ENCODE results near the gene RHOBTB1. TPM values are rescaled to one million over a fixed set of nuclear protein-coding genes. Genes with fewer than 3 reads are reported as not detected.
"Not testable (repeated sequence)": the region's sequence is repeated elsewhere in the genome, so short reads cannot be mapped to it uniquely, and the experiment has no call there.

The RHOBTB1 gene
- total RNA-seq, 4 donors from 2014 or later = 2.8 to 37.9 (median 3.7) TPM

GRCh38 chr10:60977161-60978122 lies 33.5 kb upstream of the RHOBTB1 start:
- H3K27ac ChIP-seq = no peak overlapping the region
- WGBS = 93% methylated on average over 2 of the region's 2 CpGs
- H3K4me3 ChIP-seq = no peak overlapping the region
- H3K9me3 ChIP-seq = no peaks in the 10 kb centered on the region
- no peaks in the 10 kb centered on the region for H3K27me3 ChIP-seq
- no peak for TF ChIP-seq POLR2AphosphoS5 (IDR thresholded peaks at IDR 0.05)
- no peak for TF ChIP-seq EP300 (IDR thresholded peaks at IDR 0.05)
- no peak for TF ChIP-seq CTCF (IDR thresholded peaks at IDR 0.05)
- TF ChIP-seq POLR2A (IDR thresholded peaks at IDR 0.05) = no peak
- no peak for DNase-seq (ENCODE audit: low spot score in 2 of 2)
- no peaks in the 10 kb centered on the region for H3K36me3 ChIP-seq
- H3K4me1 ChIP-seq = no peaks in the 10 kb centered on the region

GRCh38 chr10:60976687-60977086 lies 32.7 kb upstream of the RHOBTB1 start:
- Histone ChIP-seq H3K27me3 (no peaks in the 10 kb centered on the region), H3K9me3 (no peaks in the 10 kb centered on the region), H3K4me3 (no peak overlapping the region), H3K27ac (no peak overlapping the region), H3K4me1 (no peaks in the 10 kb centered on the region), H3K36me3 (no peaks in the 10 kb centered on the region)
- TF ChIP-seq CTCF (IDR thresholded peaks at IDR 0.05) (no peak), POLR2AphosphoS5 (IDR thresholded peaks at IDR 0.05) (no peak), POLR2A (IDR thresholded peaks at IDR 0.05) (no peak)
- 89% methylated on average over 2 of the region's 2 CpGs for WGBS
- DNase-seq (ENCODE audit: low spot score in 2 of 2) = no peak

- Histone ChIP-seq H3K4me1 (no peaks in the 10 kb centered on the region), H3K4me3 (no peak overlapping the region), H3K27ac (no peak overlapping the region), H3K27me3 (no peaks in the 10 kb centered on the region), H3K9me3 (no peaks in the 10 kb centered on the region), H3K36me3 (no peaks in the 10 kb centered on the region)
- WGBS = 92% methylated on average over 1 of the region's 1 CpG
- TF ChIP-seq POLR2AphosphoS5 (IDR thresholded peaks at IDR 0.05) (no peak), POLR2A (IDR thresholded peaks at IDR 0.05) (no peak), CTCF (IDR thresholded peaks at IDR 0.05) (no peak), EP300 (IDR thresholded peaks at IDR 0.05) (no peak)
- DNase-seq (ENCODE audit: low spot score in 2 of 2) = no peak
Measured at GRCh38 chr10:60975716-60976115, 31.7 kb upstream of the RHOBTB1 start.

- no peak for DNase-seq (ENCODE audit: low spot score in 2 of 2)
- Histone ChIP-seq H3K36me3 (no peaks in the 10 kb centered on the region), H3K4me3 (no peak overlapping the region), H3K27ac (no peak overlapping the region), H3K27me3 (no peaks in the 10 kb centered on the region), H3K9me3 (no peaks in the 10 kb centered on the region), H3K4me1 (no peaks in the 10 kb centered on the region)
- TF ChIP-seq POLR2AphosphoS5 (IDR thresholded peaks at IDR 0.05) (no peak), POLR2A (IDR thresholded peaks at IDR 0.05) (no peak), CTCF (IDR thresholded peaks at IDR 0.05) (no peak), EP300 (IDR thresholded peaks at IDR 0.05) (no peak)
- WGBS = 36% methylated on average over 3 of the region's 3 CpGs
Measured at GRCh38 chr10:60974463-60975149, 30.6 kb upstream of the RHOBTB1 start.

- Histone ChIP-seq H3K36me3 (no peaks in the 10 kb centered on the region), H3K4me1 (no peaks in the 10 kb centered on the region), H3K27ac (no peak overlapping the region), H3K4me3 (no peak overlapping the region), H3K9me3 (no peaks in the 10 kb centered on the region), H3K27me3 (no peaks in the 10 kb centered on the region)
- no peak for DNase-seq (ENCODE audit: low spot score in 2 of 2)
- TF ChIP-seq EP300 (IDR thresholded peaks at IDR 0.05) = no peak
- no peak for TF ChIP-seq POLR2AphosphoS5 (IDR thresholded peaks at IDR 0.05)
- TF ChIP-seq CTCF (IDR thresholded peaks at IDR 0.05) = no peak
- TF ChIP-seq POLR2A (IDR thresholded peaks at IDR 0.05) = no peak
- WGBS = 87% methylated on average over 2 of the region's 2 CpGs
Measured at GRCh38 chr10:60973086-60973485, 29.1 kb upstream of the RHOBTB1 start.

- H3K27ac ChIP-seq; H3K4me1 ChIP-seq; H3K4me3 ChIP-seq; H3K27me3 ChIP-seq; DNase-seq (ENCODE audit: low spot score in 2 of 2); H3K9me3 ChIP-seq; H3K36me3 ChIP-seq: not testable (repeated sequence)
- 94% methylated on average over 2 of the region's 2 CpGs for WGBS
Measured at GRCh38 chr10:60972181-60972580, 28.2 kb upstream of the RHOBTB1 start.

All from suprapubic skin (tissue), 4 donors.